Colonic mucosa (tissue), 4 donors: ENCODE data around the gene CALN1. TPM values are rescaled to one million over a fixed set of nuclear protein-coding genes. Genes with fewer than 3 reads are reported as not detected.

Experiments
- DNase-seq: peaks from one replicate; pipeline ENCODE4 v3.0.0-alpha.2; 2020
- H3K27ac ChIP-seq: fragments of 200-600 bp; one replicate; pipeline ENCODE4 v1.8.0; 2021
- H3K27me3 ChIP-seq: fragments of 200-600 bp; one replicate; pipeline ENCODE4 v1.8.0; 2021
- H3K36me3 ChIP-seq: fragments of 200-600 bp; one replicate; pipeline ENCODE4 v1.8.0; 2021
- H3K4me1 ChIP-seq: fragments of 200-600 bp; one replicate; pipeline ENCODE4 v1.8.0; 2021; ENCODE audit warnings: mild to moderate bottlenecking
- H3K4me3 ChIP-seq: fragments of 200-600 bp; one replicate; pipeline ENCODE4 v1.8.0; 2021
- H3K9ac ChIP-seq, 2 donors: one replicate each; pipeline ENCODE4 v1.7.0; 2013; ENCODE audit warnings: control low read depth in 2 of 2, low read depth in 2 of 2, low read length in 2 of 2
- H3K9me3 ChIP-seq: fragments of 200-600 bp; one replicate; pipeline ENCODE4 v1.8.0; 2021
- intact Hi-C: fragments of 100-400 bp; cut with DNase I; formaldehyde crosslinking; loops from one replicate; pipeline ENCODE4 v1.14.1; 2022
- total RNA-seq, 2 donors: library from RNA; stranded (reverse); fragmentation: NEBNext Ultra II Directional in 1 of 2; extraction: Animal tissue kit (Norgen Biotek cat#: 25700) in 1 of 2; gene quantifications; one replicate each; pipeline ENCODE4 v1.2.1, GENCODE V29; 2021
- TF ChIP-seq, protein P1 (sequence below): fragments of 200-600 bp; IDR thresholded peaks from one replicate; pipeline ENCODE4 v1.8.0; 2022; ENCODE audit warnings: antibody characterized with exemption, mild to moderate bottlenecking
- donor health status: healthy.
- donor health status: DM: no; HTN: no; CAD: no.
- donor health status: DM: no; HTN: no; CAD: no.

The CALN1 gene
- total RNA-seq, 2 donors from 2014 or later, result 0.37 TPM; not detected in 1

DNA sequence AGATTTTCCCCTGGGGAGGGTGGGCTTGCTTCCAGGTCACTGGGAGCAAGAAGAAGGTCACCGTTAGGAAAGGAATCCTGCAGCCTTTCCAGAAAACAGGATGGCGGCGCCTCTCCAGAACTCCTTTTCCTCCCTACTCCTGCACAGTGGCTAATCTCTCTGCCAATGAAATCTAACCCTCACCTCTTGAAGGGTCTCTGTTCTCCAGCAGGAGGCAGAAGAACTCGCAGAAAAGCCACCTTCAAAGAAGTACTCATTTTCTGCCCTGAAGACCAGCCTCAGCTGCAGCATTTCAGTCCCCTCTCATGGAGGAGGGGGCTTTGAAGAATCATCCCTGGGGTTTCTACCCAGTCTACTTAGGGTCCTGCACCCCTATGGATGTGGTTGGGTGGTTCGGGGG, 626.9 kb downstream of the CALN1 start:
- H3K4me1 ChIP-seq, result no peaks in the 10 kb centered on the region
- no peak overlapping the region for H3K27ac ChIP-seq
- no peaks in the 10 kb centered on the region for H3K36me3 ChIP-seq
- H3K9me3 ChIP-seq, result no peaks in the 10 kb centered on the region
- H3K27me3 ChIP-seq, result no peaks in the 10 kb centered on the region
- H3K9ac ChIP-seq, result no peak overlapping the region
- H3K4me3 ChIP-seq, result no peak overlapping the region
- intact Hi-C loops, result no loop called here
- TF ChIP-seq, protein P1, sequence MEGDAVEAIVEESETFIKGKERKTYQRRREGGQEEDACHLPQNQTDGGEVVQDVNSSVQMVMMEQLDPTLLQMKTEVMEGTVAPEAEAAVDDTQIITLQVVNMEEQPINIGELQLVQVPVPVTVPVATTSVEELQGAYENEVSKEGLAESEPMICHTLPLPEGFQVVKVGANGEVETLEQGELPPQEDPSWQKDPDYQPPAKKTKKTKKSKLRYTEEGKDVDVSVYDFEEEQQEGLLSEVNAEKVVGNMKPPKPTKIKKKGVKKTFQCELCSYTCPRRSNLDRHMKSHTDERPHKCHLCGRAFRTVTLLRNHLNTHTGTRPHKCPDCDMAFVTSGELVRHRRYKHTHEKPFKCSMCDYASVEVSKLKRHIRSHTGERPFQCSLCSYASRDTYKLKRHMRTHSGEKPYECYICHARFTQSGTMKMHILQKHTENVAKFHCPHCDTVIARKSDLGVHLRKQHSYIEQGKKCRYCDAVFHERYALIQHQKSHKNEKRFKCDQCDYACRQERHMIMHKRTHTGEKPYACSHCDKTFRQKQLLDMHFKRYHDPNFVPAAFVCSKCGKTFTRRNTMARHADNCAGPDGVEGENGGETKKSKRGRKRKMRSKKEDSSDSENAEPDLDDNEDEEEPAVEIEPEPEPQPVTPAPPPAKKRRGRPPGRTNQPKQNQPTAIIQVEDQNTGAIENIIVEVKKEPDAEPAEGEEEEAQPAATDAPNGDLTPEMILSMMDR, result no peak
- DNase-seq, result no peak

DNA sequence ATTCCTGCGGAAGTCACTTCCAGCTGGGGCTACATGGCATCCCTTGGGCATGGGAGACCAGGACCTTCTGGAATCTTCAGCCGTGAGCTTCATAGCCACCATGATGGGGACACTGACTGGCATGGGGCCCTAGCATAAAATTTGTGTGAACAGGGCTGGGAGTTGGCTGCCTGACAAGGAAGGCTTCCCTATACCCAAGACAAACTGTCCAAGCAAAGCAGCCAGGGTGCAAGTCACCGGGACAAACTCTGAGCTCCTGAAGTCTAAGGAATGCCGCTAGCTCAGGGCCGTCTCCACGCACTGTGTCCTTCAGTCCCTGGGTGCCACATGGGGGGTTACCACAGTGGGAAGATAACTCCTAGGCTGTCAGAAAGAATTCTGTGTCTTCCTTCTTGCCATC, 627.4 kb downstream of the CALN1 start:
- no peaks in the 10 kb centered on the region for H3K4me1 ChIP-seq
- no peaks in the 10 kb centered on the region for H3K27me3 ChIP-seq
- H3K4me3 ChIP-seq, result no peak overlapping the region
- intact Hi-C loops, result no loop called here
- no peak overlapping the region for H3K27ac ChIP-seq
- no peak for DNase-seq
- no peaks in the 10 kb centered on the region for H3K9me3 ChIP-seq
- TF ChIP-seq, protein P1, result no peak
- H3K36me3 ChIP-seq, result no peaks in the 10 kb centered on the region
- H3K9ac ChIP-seq, result no peak overlapping the region

DNA sequence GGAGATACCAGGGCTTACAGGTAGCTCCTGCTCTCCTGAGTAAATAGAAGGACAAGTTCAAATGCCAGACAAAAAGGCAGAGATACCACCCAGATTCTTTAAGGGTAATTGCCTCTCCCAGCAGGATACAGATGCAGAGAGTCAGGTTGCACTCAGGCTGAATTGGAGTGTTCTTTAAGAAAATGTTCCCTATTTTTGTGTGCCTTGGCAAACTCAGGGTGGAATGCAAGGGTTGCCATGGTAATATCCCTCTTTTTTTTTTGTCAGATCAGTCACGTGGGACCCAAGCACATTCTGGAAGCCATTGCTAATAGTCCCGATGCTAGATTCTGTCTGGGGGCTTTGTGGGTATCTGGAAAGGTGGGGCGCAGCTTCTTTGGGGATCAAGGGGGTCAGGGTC, 628.0 kb downstream of the CALN1 start:
- TF ChIP-seq, protein P1, result no peak
- Histone ChIP-seq H3K27ac (no peak overlapping the region), H3K9me3 (no peaks in the 10 kb centered on the region), H3K4me3 (no peak overlapping the region), H3K4me1 (no peaks in the 10 kb centered on the region), H3K36me3 (no peaks in the 10 kb centered on the region), H3K27me3 (no peaks in the 10 kb centered on the region), H3K9ac (no peak overlapping the region)
- intact Hi-C loops, result no loop called here
- DNase-seq, result no peak

DNA sequence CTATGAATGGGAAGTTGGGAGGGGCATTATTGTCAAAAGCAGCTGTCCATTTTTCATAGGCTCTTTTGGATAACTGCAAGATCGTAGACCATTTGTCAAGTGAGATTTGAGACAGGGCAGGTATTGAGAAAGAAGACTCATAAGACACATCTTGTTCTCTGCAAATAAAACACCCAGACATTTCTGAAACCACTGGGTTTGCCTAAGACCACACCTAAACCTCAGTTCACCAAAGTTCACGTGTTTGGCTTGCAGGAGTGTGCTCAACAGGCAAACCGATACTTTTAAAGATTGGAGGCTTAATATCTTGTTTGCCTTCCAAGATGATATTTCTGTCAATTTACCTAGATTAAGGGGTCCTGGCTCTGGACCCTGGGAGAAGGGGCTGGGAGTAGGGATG, 628.4 kb downstream of the CALN1 start:
- no peaks in the 10 kb centered on the region for H3K4me1 ChIP-seq
- H3K4me3 ChIP-seq, result no peak overlapping the region
- no peaks in the 10 kb centered on the region for H3K9me3 ChIP-seq
- no peak overlapping the region for H3K9ac ChIP-seq
- no peaks in the 10 kb centered on the region for H3K27me3 ChIP-seq
- intact Hi-C loops, result no loop called here
- H3K27ac ChIP-seq, result no peak overlapping the region
- no peak for DNase-seq
- TF ChIP-seq, protein P1, result no peak
- no peaks in the 10 kb centered on the region for H3K36me3 ChIP-seq

DNA sequence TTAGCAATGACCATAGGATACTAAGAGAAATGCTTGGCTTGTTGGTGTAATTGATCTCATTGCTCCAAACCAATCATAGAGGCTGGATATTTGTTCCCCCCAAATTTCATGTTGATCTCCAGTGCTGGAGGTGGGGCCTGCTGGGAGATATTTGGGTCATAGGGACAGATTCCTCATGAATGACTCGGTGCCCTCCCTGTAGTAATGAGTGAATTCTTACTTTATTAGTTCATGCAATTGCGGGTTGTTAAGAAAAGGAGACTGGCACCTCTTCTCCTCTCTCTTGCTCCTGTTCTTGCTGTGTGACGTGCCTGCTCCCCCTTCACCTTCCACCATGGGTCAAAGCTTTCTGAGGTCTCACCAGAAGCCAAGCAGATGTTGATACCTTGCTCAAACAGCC, 630.1 kb downstream of the CALN1 start:
- Histone ChIP-seq H3K4me3 (no peak overlapping the region), H3K4me1 (no peaks in the 10 kb centered on the region), H3K27me3 (no peaks in the 10 kb centered on the region)

More for the DNA sequence above, 630.1 kb downstream of the CALN1 start:
- Histone ChIP-seq H3K36me3 (no peaks in the 10 kb centered on the region), H3K27ac (no peak overlapping the region), H3K9me3 (no peaks in the 10 kb centered on the region), H3K9ac (no peak overlapping the region)
- intact Hi-C loops, result no loop called here
- DNase-seq, result no peak
- TF ChIP-seq, protein P1, result no peak
